C1 segment of cervical spinal cord (tissue), 14 donors: ENCODE results near the gene MTCL1.

Experiments
- DNase-seq, 14 donors: peaks; one replicate each; lab custom pipeline; 2025; lab: John Stamatoyannopoulos, UW

Gene MTCL1

GRCh38 chr18:8830067-8831060 is 125.0 kb downstream of the MTCL1 start:
- DNase-seq, result no peak

DNA sequence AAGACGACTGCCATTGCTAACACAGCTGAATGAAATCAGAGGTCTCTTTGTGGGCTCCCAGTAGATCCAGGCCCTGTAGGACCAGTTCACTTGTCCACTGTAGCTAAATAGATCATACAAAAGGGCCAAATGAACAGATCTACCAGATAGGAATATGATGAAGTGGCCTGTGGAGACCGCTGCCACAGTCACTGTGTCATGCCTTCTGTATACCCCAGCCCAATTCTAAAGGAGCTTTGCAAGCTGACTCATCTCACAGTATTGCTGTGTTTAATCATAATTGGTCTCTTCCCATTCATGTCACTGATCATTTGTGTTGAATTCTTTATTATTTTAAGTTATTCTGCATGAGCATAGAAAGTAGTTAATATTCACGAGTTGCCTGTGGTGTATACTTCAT is 125.8 kb downstream of the MTCL1 start:
- no peak for DNase-seq

DNA sequence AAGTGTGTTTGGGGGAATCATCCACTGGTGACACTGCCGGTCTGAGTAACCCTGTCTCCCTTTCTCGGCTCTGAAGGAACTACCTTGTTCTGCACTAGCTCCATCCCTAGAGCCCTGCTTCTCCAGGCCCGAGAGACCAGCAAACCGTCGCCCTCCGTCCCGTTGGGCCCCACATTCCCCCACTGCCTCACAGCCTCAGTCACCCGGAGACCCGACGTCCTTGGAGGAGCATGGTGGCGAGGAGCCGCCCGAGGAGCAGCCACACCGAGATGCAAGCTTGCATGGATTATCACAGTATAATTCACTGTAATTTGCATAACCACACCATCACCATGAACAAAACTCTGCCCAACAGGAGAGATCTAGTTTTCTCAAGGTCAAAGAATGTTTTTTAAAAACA is 126.2 kb downstream of the MTCL1 start:
- no peak for DNase-seq

- no peak for DNase-seq
These were observed 128.1 kb downstream of the MTCL1 start for GRCh38 chr18:8833480-8833879.

DNA sequence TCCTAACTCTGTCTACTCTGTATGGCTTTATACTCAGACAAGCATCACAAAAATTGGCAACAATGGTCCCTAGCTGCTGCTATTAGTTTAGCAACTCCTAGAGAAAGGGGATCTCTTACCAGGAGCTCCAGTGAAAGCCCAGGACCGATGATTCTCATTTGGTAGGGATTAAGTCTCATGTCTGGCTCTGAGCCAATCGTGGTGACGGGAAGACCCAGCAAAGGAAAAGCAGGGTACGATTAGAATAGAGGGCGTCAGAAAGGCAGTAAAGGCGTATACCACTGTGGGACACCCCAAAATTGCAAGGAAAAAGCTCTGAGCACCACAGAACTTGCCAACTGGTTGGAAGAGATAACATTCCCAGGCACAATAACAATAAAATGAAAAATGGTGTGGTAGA is 129.5 kb downstream of the MTCL1 start:
- DNase-seq, result no peak

GRCh38 chr18:8835521-8835953 is 130.2 kb downstream of the MTCL1 start:
- no peak for DNase-seq

DNA sequence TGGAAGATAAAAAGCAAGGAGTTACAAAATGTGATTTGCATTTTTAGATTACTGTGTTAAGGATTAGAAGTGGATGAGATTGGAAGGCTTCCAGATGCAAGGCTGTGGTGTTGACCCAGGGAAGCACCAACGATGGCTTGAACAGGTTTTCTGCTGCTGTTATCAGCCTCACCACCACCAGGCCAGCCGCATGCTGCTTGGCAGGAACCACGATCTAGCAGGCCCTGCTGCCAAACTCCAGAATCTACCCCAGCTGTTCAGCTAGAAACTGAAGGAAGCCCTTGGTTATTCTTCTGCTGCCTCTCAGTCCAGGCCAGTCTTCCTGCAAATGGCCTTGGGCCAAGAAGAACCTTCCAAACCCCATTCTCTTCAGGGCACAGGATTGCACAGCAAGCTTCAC is 133.9 kb downstream of the MTCL1 start:
- no peak for DNase-seq

DNA sequence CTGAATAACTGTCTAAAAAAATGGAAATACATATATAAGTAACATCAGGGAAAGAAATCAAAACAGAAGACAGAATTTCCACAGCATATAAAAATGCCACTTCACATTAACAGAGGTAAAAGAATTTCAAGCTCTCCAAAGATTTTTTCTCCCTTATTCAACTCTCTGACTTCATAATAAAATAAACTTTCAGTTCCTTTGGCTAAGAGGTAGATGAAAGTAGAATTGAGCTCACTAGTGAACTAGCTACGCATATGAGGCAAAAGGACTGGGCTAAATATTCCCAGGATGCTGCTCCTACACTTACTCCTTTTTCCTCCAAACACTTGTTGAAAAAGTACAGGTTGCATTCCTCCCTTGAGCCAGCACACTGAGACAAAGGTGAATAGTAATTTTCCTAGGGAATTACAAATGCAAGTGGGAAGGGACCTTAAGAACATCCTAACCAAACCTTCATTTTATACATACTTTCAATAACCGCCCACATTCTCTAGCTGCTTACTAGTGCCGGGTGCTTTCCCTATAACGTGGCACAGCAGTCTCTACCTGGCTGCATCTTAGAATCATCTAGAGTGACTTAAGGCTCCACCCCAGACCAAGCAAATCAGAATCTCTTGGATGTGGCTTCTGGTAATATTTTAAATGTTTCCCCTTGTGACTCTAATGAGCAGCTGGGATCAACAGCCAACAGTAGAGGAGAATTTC is 136.6 kb downstream of the MTCL1 start:
- no peak for DNase-seq

DNA sequence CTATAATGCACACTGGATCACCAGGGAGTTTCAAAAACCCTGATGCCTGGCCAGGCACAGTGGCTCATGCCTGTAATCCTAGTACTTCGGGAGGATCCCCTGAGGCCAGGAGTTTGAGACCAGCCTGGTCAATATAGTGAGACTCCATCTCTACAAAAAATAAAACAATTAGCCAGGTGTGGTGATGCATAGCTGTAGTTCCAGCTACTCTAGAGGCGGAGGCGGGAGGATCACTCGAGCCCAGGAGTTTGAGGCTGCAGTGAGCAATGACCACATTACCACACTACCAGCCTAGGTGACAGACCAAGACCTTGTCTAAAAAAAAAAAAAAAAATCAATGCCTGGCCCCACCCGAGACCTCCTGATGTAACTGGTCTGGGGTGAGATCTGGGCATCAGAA is 137.2 kb downstream of the MTCL1 start:
- no peak for DNase-seq

DNA sequence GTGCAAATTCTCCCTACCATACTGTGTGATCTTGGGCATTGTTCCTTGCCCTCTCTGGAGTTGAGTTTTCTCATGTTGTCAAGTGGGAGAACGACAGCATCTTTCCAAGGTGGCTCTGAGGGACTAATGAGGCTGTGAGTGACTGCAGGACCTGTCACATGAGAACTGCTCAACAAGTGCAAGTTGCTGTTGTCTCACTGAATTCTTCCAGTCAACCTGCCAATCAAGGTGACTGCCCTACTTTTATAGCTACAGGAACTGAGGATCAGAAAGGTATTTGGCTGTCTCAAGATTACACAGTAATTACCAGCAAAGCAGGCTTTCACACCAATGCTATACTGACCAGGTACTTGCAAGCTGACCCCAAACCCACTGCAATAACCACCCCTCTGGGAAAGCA is 137.6 kb downstream of the MTCL1 start:
- no peak for DNase-seq

DNA sequence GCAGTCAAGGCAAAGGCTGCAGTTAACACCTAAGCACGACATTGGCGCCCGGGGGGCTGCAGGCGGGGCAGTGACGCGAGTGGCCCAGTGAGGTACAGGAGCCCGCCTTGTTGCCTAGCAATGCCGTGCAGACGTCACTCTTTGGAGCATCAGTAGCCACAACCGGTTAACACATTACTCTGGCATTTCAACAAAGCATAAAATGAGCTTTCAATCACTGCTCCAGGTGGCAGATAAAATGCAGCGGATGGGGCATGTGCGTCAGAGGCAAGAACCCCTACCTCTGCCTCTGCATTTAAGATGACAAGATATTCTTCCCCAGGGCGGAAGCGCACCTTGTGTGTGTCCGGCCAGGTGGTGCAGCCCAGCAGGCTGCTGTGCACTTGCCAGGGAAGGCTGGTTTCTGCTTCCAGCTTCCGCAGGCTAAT is 139.4 kb downstream of the MTCL1 start:
- peak in 4 of 14 donors; percentile 17 to 99 (median 37) for DNase-seq

DNA sequence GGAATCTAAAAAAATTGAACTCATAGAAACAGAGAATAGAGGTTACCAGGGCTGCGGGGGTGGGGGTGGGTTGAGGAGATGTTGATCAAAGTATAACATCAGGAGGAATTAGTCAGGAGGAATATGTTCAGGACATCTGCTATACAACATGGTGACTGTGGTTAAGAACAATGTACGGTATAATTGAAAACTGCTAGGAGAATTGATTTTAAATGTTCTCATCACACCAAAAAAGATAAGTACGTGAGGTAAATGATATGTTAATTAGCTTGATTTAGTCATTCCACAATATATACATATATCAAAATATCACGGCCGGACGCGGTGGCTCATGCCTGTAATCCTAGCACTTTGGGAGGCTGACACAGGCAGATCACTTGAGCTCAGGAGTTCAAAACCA is 140.2 kb downstream of the MTCL1 start:
- DNase-seq, result no peak

- no peak for DNase-seq
These were observed 141.9 kb downstream of the MTCL1 start for GRCh38 chr18:8847066-8847755.

- DNase-seq, result no peak
These were observed 142.5 kb downstream of the MTCL1 start for GRCh38 chr18:8847900-8848299.

DNA sequence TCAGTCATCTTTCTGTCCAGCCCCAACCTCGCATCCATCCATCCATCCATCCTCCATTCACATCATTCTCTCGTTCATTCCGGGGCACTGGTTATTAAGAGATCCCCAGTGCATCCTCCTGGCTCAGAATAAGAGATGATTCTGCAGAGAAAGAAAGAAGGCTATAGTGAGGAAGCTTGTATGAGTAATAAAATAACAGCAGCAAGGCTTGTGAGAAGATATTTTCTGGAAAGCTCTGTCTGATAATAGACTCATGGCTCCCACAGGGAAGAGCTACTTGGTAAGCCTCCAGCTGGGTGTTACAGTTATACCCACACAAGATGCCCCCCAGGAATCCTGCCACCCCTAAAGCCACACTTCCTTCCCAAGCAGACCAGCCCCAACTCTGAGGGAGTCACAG is 143.2 kb downstream of the MTCL1 start:
- no peak for DNase-seq

DNA sequence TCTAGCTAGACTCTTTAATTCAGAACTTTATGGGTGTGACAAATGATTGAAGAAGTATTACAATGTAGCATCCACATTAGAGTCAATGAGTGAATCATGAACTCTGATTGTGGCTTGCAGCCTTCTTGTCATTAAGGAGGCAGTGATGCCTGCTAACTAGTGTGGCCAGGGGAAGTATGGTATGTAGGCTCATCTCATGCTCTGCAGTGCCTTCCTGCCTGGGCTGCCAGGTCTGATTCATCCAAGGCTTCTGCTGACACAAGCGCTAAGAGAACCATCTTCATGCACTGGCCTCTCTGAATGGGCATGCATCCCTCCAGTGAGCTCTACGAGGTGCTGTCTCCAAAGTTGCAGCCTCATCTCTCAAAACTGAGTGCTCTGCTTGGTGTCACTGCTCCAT is 144.3 kb downstream of the MTCL1 start:
- no peak for DNase-seq

DNA sequence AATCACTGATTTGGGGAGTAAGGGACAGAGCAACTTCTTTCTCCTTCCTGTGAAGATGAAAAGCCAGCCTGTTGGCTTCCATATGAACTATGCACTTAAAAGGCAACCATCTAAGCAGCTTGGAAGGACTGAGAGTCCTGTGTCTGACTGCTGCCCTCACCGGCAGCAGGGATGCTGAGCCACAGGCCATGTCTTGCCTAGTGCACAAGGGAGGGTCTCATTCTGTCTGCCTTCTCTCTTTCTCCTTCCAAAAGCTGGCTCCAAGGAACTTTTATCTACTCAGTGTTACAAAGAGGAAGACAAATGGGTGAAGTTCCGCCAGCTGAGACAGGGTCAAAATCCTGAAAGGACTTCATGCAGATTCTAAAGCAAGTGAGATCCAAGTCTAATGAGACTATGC is 146.3 kb downstream of the MTCL1 start:
- no peak for DNase-seq

DNA sequence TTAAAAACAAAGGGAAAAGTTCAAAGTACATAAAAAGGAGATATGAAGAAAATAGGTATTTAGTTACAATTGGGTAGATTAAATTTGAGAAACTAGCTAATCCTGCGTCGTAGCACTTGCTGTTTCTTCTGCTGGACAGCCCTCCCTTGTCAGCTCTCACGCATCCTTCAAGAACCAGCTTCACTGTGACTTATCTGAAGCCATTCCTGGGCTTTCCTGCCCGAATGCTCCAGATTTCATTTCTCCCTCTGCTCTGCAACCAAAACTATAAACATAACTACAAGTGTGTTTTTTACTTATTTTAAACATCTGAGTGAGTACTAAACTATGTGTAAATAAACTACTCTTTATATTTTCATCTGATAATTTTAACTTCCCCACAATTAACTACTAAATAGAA is 149.2 kb downstream of the MTCL1 start:
- DNase-seq, result no peak

DNA sequence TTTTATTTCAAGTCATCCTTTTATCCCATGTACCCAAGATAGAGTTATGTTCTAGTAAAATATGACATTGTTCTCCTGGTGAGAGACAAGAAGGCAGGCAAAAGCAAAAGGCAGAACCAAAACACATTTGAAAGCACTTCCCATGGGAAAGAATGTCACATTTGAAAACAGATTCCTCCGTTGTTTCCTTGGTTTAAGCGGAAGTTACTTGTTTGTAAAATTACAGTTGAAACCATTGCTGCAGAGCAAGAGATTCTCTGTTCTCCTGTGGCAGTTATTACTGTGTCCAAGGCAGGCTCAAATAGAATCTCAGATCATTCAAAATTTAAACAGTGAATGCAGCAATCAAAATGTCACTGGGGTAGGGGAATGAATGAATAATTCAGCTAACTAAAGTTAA is 149.6 kb downstream of the MTCL1 start:
- DNase-seq, result no peak

- no peak for DNase-seq
These were observed 150.9 kb downstream of the MTCL1 start for GRCh38 chr18:8856212-8856611.

DNA sequence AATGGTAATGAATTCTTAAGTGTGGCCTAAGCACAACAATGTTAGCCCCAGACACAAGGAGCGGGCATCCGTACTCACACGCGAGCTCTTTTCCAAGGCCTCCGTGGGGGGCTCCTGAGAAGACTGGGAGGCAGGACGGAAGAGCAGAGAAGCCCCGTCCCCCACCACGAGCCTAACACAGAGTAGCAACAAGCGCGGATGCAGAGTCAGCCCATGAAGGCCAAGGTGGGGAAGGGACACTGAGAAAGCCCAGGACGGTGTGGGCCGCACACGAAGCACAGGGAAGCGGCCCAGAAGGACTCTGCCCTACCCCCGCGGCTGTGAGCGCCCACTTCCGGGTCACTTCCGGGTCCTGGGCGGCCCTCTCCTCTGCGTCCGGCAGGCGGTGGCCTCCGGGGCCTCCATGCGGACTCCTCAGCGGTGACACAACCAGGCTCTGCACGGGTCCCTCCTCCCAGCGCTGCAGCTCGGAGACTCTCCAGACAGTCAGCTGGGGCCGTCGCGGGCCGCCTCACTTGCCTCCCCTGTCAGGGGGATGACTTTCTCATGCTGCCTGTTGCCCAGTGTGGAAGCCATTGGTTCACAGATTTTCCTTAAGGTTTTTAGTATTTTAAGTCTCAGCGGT is 151.5 kb downstream of the MTCL1 start:
- no peak for DNase-seq

GRCh38 chr18:8857806-8858205 is 152.4 kb downstream of the MTCL1 start:
- DNase-seq, result no peak
